ENCODE measurements around the gene SAMHD1.
"Not testable (repeated sequence)": the region's sequence is repeated elsewhere in the genome, so short reads cannot be mapped to it uniquely, and the experiment has no call there.

Gene SAMHD1

GRCh38 chr20:36876473-36876833 is 75.1 kb downstream of the SAMHD1 start:
- H3K4me1 ChIP-seq (ENCODE audit: insufficient read depth, insufficient read length), result peaks cover 6% of the 10 kb centered on the region
- H3K9me3 ChIP-seq (ENCODE audit: insufficient read depth, low read length), result no peaks in the 10 kb centered on the region
- H3K27me3 ChIP-seq (ENCODE audit: insufficient read depth, insufficient read length), result no peaks in the 10 kb centered on the region
- TF ChIP-seq SUZ12 (IDR thresholded peaks at IDR 0.05; ENCODE audit: extremely low read depth, insufficient read depth, insufficient read length) (no peak), ZNF274 (IDR thresholded peaks at IDR 0.05; ENCODE audit: low read depth, low read length) (no peak), YY1 (IDR thresholded peaks at IDR 0.05; ENCODE audit: insufficient read depth, insufficient read length) (no peak)
- H3K9ac ChIP-seq (ENCODE audit: insufficient read length, low read depth), result no peak overlapping the region
- H3K36me3 ChIP-seq (ENCODE audit: insufficient read depth, insufficient read length, low read length), result no peaks in the 10 kb centered on the region
- no peak overlapping the region for H3K4me3 ChIP-seq (ENCODE audit: insufficient read length, low read depth)
- DNase-seq (ENCODE audit: low read depth, low spot score), result no peak

DNA sequence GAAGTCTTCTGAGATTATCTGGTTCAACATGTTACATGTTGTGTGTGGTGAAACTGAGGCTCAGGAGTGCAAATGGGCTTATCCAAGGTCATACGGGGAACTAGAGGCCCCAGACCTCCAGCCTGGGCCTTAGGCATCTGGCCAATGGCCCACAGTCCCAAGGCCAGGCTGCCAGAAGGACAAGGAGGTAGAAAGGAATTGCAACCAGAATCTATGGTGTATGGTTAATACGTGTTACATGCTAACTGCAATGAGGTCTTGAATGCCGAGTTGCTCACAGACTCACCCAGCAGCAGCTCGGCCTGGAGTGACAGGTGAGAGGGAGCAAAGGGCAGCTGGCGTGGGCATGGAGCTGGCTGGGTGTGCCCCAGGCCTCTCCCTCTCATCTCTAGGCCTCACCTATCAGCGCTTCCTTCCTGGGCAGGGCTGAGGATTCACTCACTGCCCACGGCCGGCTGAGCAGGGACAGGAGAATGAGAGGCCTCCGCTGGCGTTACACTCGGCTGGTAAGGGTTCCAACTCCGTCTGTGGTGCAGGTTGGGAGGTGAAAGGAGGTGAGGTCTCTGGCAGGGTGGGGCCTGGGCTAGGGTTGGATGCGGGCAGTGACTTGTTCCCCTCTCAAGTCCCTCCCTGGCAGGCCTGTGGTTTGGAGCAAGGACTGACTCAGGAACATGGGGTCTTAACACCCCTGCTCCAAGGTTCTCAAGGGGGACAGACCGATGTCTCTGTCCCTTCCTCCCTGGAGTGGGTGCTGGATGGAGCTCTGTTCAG is 75.6 kb downstream of the SAMHD1 start, which contains the start of gene TLDC2:
TLDC2 (plus strand) TSS at position 437 of the 771 bp plus-strand sequence; CDS start at position 474, 37 bp downstream.
- H3K9ac ChIP-seq (ENCODE audit: insufficient read length, low read depth), result peak within 1 kb of the TSS; percentile 3
- H3K4me1 ChIP-seq (ENCODE audit: insufficient read depth, insufficient read length), result peaks cover 5% of the 10 kb centered on the region
- no peaks in the 10 kb centered on the region for H3K36me3 ChIP-seq (ENCODE audit: insufficient read depth, insufficient read length, low read length)
- no peaks in the 10 kb centered on the region for H3K9me3 ChIP-seq (ENCODE audit: insufficient read depth, low read length)
- TF ChIP-seq YY1 (IDR thresholded peaks at IDR 0.05; ENCODE audit: insufficient read depth, insufficient read length), result no peak
- H3K4me3 ChIP-seq (ENCODE audit: insufficient read length, low read depth), result no peak within 1 kb of the TSS
- DNase-seq (ENCODE audit: low read depth, low spot score), result no peak
- H3K27me3 ChIP-seq (ENCODE audit: insufficient read depth, insufficient read length), result no peaks in the 10 kb centered on the region

DNA sequence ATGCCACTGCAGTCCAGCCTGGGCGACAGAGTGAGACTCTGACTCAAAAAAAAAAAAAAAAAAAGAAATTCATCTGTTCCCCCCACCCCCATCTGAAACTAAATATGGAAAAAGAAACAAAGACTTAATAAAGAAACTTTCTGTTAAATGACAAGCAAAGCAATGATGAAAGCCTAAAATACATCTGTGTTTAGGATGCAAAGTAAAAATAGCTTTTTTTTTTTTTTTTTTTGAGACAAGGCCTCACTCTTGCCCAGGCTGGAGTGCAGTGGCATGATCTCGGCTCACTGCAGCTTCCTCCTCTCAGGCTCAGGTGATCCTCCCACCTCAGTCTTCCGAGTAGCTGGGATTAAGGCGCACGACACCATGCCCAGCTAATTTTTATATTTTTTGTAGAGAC is 76.4 kb downstream of the SAMHD1 start:
- H3K27me3 ChIP-seq (ENCODE audit: insufficient read depth, insufficient read length); H3K9me3 ChIP-seq (ENCODE audit: insufficient read depth, low read length); H3K4me3 ChIP-seq (ENCODE audit: insufficient read length, low read depth); H3K4me1 ChIP-seq (ENCODE audit: insufficient read depth, insufficient read length); DNase-seq (ENCODE audit: low read depth, low spot score); H3K36me3 ChIP-seq (ENCODE audit: insufficient read depth, insufficient read length, low read length): not testable (repeated sequence)
- peak overlapping the region; percentile 3 for H3K9ac ChIP-seq (ENCODE audit: insufficient read length, low read depth)

GRCh38 chr20:36873498-36874189 is 77.9 kb downstream of the SAMHD1 start:
- DNase-seq (ENCODE audit: low read depth, low spot score), result no peak
- Histone ChIP-seq H3K9me3 (ENCODE audit: insufficient read depth, low read length) (no peaks in the 10 kb centered on the region), H3K36me3 (ENCODE audit: insufficient read depth, insufficient read length, low read length) (no peaks in the 10 kb centered on the region), H3K4me3 (ENCODE audit: insufficient read length, low read depth) (no peak overlapping the region), H3K9ac (ENCODE audit: insufficient read length, low read depth) (no peak overlapping the region), H3K4me1 (ENCODE audit: insufficient read depth, insufficient read length) (peaks cover 5% of the 10 kb centered on the region), H3K27me3 (ENCODE audit: insufficient read depth, insufficient read length) (no peaks in the 10 kb centered on the region)
- TF ChIP-seq SUZ12 (IDR thresholded peaks at IDR 0.05; ENCODE audit: extremely low read depth, insufficient read depth, insufficient read length), result no peak
- TF ChIP-seq ZNF274 (IDR thresholded peaks at IDR 0.05; ENCODE audit: low read depth, low read length), result no peak
- TF ChIP-seq YY1 (IDR thresholded peaks at IDR 0.05; ENCODE audit: insufficient read depth, insufficient read length), result no peak

DNA sequence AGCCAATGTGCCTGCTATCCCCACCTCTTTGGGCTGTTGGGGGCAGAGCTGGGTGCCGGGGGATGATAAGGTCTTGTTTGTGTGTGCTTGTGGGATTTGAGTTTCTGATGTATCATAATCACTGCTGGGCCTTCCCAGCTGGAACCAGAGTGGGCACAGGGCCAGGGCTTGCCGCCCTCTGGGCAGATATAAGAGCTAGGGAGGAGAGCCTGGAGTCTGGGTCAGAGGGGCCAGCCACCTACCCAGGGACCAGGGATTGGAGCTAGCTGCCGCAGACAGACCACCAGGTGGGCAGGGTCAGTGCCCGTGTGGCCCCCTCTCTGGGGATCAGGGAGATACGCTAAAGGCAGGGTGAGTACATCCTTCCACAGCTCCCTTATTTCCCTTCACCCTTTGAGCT is 78.7 kb downstream of the SAMHD1 start:
- Histone ChIP-seq H3K9me3 (ENCODE audit: insufficient read depth, low read length) (no peaks in the 10 kb centered on the region), H3K27me3 (ENCODE audit: insufficient read depth, insufficient read length) (no peaks in the 10 kb centered on the region), H3K9ac (ENCODE audit: insufficient read length, low read depth) (no peak overlapping the region), H3K4me3 (ENCODE audit: insufficient read length, low read depth) (no peak overlapping the region), H3K36me3 (ENCODE audit: insufficient read depth, insufficient read length, low read length) (no peaks in the 10 kb centered on the region), H3K4me1 (ENCODE audit: insufficient read depth, insufficient read length) (peaks cover 3% of the 10 kb centered on the region)
- TF ChIP-seq YY1 (IDR thresholded peaks at IDR 0.05; ENCODE audit: insufficient read depth, insufficient read length) (no peak), SUZ12 (IDR thresholded peaks at IDR 0.05; ENCODE audit: extremely low read depth, insufficient read depth, insufficient read length) (no peak), ZNF274 (IDR thresholded peaks at IDR 0.05; ENCODE audit: low read depth, low read length) (no peak)
- DNase-seq (ENCODE audit: low read depth, low spot score), result no peak

DNA sequence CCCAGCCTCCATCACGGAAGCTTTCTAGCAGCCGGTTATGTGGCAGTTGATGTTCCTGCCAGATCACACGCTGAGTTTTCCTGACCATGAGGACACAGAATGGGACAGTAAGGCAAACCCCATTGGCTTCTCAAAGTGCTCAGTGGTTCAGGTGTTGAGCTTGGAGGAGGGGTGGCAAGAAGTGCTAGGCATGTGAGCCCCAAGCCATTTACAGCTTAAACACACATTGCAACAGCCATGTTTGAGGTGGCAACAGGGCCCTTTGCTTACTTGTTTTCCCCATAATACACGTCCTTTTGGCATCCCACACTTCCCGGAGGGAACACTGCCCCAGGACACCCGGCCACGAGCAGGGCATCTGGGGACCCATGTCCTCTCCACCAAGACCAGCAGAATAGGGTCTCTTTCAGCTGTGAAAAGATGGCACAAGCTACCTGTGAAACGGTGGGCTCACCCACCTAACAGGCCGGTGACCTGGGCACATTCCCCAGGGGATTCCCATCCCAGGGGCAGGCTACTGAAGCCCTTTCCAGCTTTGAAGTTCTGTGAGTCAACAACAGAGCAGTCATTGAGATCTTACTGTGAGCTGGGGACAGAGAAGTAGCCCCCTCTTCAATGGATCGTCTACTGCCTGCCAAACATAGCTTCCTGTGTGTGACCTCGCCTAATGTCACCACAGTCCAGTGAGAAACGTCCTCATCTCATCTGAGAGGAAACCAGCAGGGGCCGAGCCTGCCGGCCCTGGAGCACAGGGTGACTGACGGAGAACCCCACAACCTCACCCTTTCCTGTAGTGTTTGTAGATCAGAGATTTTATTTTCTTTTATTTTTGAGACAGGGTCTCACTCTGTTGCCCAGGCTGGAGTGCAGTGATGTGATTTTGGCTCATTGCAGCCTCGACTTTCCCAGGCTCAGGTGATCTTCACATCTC is 79.6 kb downstream of the SAMHD1 start:
- TF ChIP-seq YY1 (IDR thresholded peaks at IDR 0.05; ENCODE audit: insufficient read depth, insufficient read length), result no peak
- TF ChIP-seq ZNF274 (IDR thresholded peaks at IDR 0.05; ENCODE audit: low read depth, low read length), result no peak
- TF ChIP-seq SUZ12 (IDR thresholded peaks at IDR 0.05; ENCODE audit: extremely low read depth, insufficient read depth, insufficient read length), result no peak
- H3K4me3 ChIP-seq (ENCODE audit: insufficient read length, low read depth), result no peak overlapping the region
- no peak for DNase-seq (ENCODE audit: low read depth, low spot score)
- H3K36me3 ChIP-seq (ENCODE audit: insufficient read depth, insufficient read length, low read length), result no peaks in the 10 kb centered on the region
- no peak overlapping the region for H3K9ac ChIP-seq (ENCODE audit: insufficient read length, low read depth)
- no peaks in the 10 kb centered on the region for H3K9me3 ChIP-seq (ENCODE audit: insufficient read depth, low read length)
- no peaks in the 10 kb centered on the region for H3K27me3 ChIP-seq (ENCODE audit: insufficient read depth, insufficient read length)
- no peaks in the 10 kb centered on the region for H3K4me1 ChIP-seq (ENCODE audit: insufficient read depth, insufficient read length)
